ENCODE results near the gene PIKFYVE. TPM values are rescaled to one million over a fixed set of nuclear protein-coding genes. Genes with fewer than 3 reads are reported as not detected.

The PIKFYVE gene
- polyA plus RNA-seq, 1 donor (not counting 4 experiments of a cell fraction or from before 2014, with no cell fraction given): 18.4 TPM

DNA sequence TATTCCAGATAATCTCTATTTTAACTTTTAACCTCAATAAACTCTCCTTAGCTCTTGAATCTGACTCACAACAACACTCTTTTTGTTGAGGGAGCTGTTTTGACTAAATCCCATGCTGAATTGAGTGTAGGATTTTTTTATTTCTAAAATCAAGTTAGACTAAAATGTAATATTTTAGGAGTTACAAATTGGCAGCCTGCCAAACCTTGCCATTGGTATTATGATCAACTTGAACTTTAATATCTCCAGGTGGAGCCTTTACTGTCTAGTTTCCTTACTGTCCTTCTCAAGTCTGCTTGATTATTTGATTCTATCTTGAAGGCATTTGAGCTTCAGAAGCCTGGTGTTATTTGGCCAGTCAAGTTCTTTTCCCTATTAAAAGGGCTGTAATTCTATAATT is 8.7 kb downstream of the PIKFYVE start:
- FAIRE-seq (no peak), DNase-seq (ENCODE audit: low read depth, low spot score) (no peak)
- TF ChIP-seq CTCF (optimal IDR thresholded peaks at IDR 0.05 in 1 of 3, IDR thresholded peaks at IDR 0.05 in 1 of 3, conservative IDR thresholded peaks at IDR 0.05 in 1 of 3; ENCODE audit: extremely low read depth in 1 of 3, insufficient read depth in 2 of 3, low read length in 3 of 3) (no peak), EZH2 (IDR thresholded peaks at IDR 0.05; ENCODE audit: low read length) (no peak)
- no peak overlapping the region for H3K9ac ChIP-seq (ENCODE audit: control insufficient read depth, extremely low read depth, insufficient read depth, low read length)
- no peaks in the 10 kb centered on the region for H3K27me3 ChIP-seq (ENCODE audit: control insufficient read depth, extremely low read depth, insufficient read depth, low read length)
- dilution Hi-C loops (cut with MboI; ENCODE audit: extremely low pct_ligation_motif_present, low sequenced_read_pairs): no loop called here
- H3K27ac ChIP-seq (ENCODE audit: control insufficient read depth, insufficient read depth, low read length): no peak overlapping the region
- H2AFZ ChIP-seq (ENCODE audit: control insufficient read depth, low read length): no peak overlapping the region
- H3K4me1 ChIP-seq (ENCODE audit: control insufficient read depth, extremely low read depth, insufficient read depth, low read length): no peaks in the 10 kb centered on the region
- H3K4me2 ChIP-seq (ENCODE audit: control insufficient read depth, extremely low read depth, insufficient read depth, low read depth, low read length): no peak overlapping the region
- no peaks in the 10 kb centered on the region for H3K9me3 ChIP-seq (ENCODE audit: control insufficient read depth, low read depth, low read length)
- H3K36me3 ChIP-seq (ENCODE audit: control insufficient read depth in 2 of 2, extremely low read depth in 1 of 2, insufficient read depth in 2 of 2, low read length in 2 of 2): peaks cover 13% of the 10 kb centered on the region in 2 experiments
- no peaks in the 10 kb centered on the region for H4K20me1 ChIP-seq (ENCODE audit: control insufficient read depth, extremely low read depth, insufficient read depth, low read length)
- peaks cover 5% of the 10 kb centered on the region for H3K79me2 ChIP-seq (ENCODE audit: control insufficient read depth, insufficient read depth, low read length)
- no peak overlapping the region for H3K4me3 ChIP-seq (ENCODE audit: control insufficient read depth in 2 of 3, extremely low read depth in 1 of 3, insufficient read depth in 2 of 3, low read depth in 1 of 3, low read length in 3 of 3)
- no peaks in the 10 kb centered on the region for H3K9me1 ChIP-seq (ENCODE audit: control insufficient read depth, extremely low read depth, insufficient read depth, low read length)

DNA sequence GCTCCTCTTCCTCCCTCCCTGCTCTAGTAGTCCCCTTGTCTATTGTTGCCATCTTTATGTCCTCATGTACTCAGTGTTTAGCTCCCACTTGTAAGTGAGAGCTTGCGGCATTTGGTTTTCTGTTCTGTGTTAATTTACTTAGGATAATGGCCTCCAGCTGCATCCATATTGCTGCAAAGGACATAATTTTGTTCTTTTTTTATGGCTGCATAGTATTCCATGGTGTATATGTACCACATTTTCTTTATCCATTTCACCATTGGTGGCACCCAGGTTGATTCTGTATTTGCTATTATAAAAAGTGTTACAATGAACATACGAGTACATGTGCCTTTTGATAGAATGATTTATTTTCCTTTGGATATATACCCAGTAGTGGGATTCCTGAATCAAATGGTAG is 12.5 kb downstream of the PIKFYVE start:
- TF ChIP-seq EZH2 (IDR thresholded peaks at IDR 0.05; ENCODE audit: low read length) (no peak), CTCF (optimal IDR thresholded peaks at IDR 0.05 in 1 of 3, IDR thresholded peaks at IDR 0.05 in 1 of 3, conservative IDR thresholded peaks at IDR 0.05 in 1 of 3; ENCODE audit: extremely low read depth in 1 of 3, insufficient read depth in 2 of 3, low read length in 3 of 3) (no peak)
- Histone ChIP-seq H3K27ac (ENCODE audit: control insufficient read depth, insufficient read depth, low read length) (no peak overlapping the region), H3K27me3 (ENCODE audit: control insufficient read depth, extremely low read depth, insufficient read depth, low read length) (no peaks in the 10 kb centered on the region), H2AFZ (ENCODE audit: control insufficient read depth, low read length) (no peak overlapping the region), H3K36me3 (ENCODE audit: control insufficient read depth in 2 of 2, extremely low read depth in 1 of 2, insufficient read depth in 2 of 2, low read length in 2 of 2) (peaks cover 22% of the 10 kb centered on the region in 2 experiments), H3K4me2 (ENCODE audit: control insufficient read depth, extremely low read depth, insufficient read depth, low read depth, low read length) (no peak overlapping the region), H3K9me3 (ENCODE audit: control insufficient read depth, low read depth, low read length) (no peaks in the 10 kb centered on the region), H3K79me2 (ENCODE audit: control insufficient read depth, insufficient read depth, low read length) (peaks cover under 1% of the 10 kb centered on the region), H4K20me1 (ENCODE audit: control insufficient read depth, extremely low read depth, insufficient read depth, low read length) (no peaks in the 10 kb centered on the region), H3K4me3 (ENCODE audit: control insufficient read depth in 2 of 3, extremely low read depth in 1 of 3, insufficient read depth in 2 of 3, low read depth in 1 of 3, low read length in 3 of 3) (no peak overlapping the region), H3K4me1 (ENCODE audit: control insufficient read depth, extremely low read depth, insufficient read depth, low read length) (no peaks in the 10 kb centered on the region), H3K9ac (ENCODE audit: control insufficient read depth, extremely low read depth, insufficient read depth, low read length) (no peak overlapping the region), H3K9me1 (ENCODE audit: control insufficient read depth, extremely low read depth, insufficient read depth, low read length) (no peaks in the 10 kb centered on the region)
- dilution Hi-C loops (cut with MboI; ENCODE audit: extremely low pct_ligation_motif_present, low sequenced_read_pairs): no loop called here
- DNase-seq (ENCODE audit: low read depth, low spot score) (no peak), FAIRE-seq (no peak)
